ENCODE measurements around the gene NOVA1.

Gene NOVA1

DNA sequence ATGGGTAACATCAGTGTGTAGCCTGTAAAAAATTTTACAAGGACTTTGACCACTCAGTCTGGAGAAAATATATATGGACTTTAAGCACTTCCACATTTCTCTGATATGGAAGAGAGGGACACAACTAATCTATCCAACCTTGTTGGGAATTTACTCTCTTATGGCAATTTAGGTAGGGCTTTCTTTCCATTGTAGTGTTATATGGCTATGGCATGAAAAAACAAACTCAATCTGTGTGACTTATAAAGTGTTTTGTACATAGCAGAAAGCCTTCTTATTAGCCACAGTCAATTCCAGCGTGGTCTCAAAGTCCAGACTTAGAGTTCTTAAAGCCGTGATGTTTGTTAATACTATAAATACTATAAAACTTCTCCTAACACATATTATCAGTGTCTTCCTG, 98.3 kb downstream of the NOVA1 start:
- no peaks in the 10 kb centered on the region for H3K4me1 ChIP-seq (ENCODE audit: control insufficient read depth, insufficient read depth, low read length)
- no peak overlapping the region for H3K9ac ChIP-seq (ENCODE audit: low read length)
- H3K9me3 ChIP-seq (ENCODE audit: control insufficient read depth, low read length) = no peaks in the 10 kb centered on the region
- no peaks in the 10 kb centered on the region for H3K27me3 ChIP-seq (ENCODE audit: control insufficient read depth, insufficient read depth, low read length)
- H3K4me3 ChIP-seq (ENCODE audit: low read length) = no peak overlapping the region
- H3K36me3 ChIP-seq (ENCODE audit: control insufficient read depth, insufficient read depth, low read length) = no peaks in the 10 kb centered on the region

DNA sequence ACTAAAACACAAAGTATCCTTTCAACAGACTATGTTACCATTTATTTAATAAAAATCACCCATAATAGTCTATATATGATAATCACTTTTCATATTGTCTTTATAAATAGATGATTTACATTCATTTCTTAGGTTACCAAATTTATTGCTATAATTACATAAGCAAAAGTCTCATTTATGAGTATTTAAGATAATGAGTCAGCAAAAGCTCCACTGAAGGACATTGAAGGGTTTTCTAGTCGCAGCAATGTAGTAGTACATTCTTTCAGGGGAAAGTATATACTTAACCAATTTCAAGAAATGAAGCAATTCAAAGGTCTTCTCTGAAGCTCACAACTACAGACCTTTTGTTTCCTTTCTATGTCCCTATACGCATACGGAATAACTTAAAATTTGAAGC, 110.9 kb downstream of the NOVA1 start:
- Histone ChIP-seq H3K4me3 (ENCODE audit: low read length) (no peak overlapping the region), H3K9me3 (ENCODE audit: control insufficient read depth, low read length) (no peaks in the 10 kb centered on the region), H3K4me1 (ENCODE audit: control insufficient read depth, insufficient read depth, low read length) (no peaks in the 10 kb centered on the region), H3K27me3 (ENCODE audit: control insufficient read depth, insufficient read depth, low read length) (no peaks in the 10 kb centered on the region), H3K36me3 (ENCODE audit: control insufficient read depth, insufficient read depth, low read length) (no peaks in the 10 kb centered on the region), H3K9ac (ENCODE audit: low read length) (no peak overlapping the region)

DNA sequence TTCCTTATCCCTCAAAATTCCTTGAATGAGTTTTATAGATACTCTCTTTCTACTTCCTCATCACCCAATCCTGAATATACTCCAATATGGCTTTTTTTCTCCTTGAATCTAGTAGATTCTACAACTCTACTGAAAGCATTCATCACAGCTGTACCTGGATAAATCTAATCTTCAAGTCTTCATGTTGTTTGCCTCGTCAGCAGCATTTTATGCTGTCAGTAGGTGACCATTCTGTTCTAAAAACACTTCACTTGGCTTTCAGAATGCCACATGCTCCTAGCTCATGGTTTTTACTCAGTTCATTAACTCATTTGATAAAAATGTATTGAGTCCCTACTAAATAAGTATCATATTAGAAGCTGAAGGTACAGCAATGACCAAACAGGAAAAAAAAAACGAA, 113.3 kb downstream of the NOVA1 start:
- H3K36me3 ChIP-seq (ENCODE audit: control insufficient read depth, insufficient read depth, low read length) = no peaks in the 10 kb centered on the region
- no peak overlapping the region for H3K9ac ChIP-seq (ENCODE audit: low read length)
- no peaks in the 10 kb centered on the region for H3K27me3 ChIP-seq (ENCODE audit: control insufficient read depth, insufficient read depth, low read length)
- H3K9me3 ChIP-seq (ENCODE audit: control insufficient read depth, low read length) = no peaks in the 10 kb centered on the region
- no peaks in the 10 kb centered on the region for H3K4me1 ChIP-seq (ENCODE audit: control insufficient read depth, insufficient read depth, low read length)
- no peak overlapping the region for H3K4me3 ChIP-seq (ENCODE audit: low read length)

DNA sequence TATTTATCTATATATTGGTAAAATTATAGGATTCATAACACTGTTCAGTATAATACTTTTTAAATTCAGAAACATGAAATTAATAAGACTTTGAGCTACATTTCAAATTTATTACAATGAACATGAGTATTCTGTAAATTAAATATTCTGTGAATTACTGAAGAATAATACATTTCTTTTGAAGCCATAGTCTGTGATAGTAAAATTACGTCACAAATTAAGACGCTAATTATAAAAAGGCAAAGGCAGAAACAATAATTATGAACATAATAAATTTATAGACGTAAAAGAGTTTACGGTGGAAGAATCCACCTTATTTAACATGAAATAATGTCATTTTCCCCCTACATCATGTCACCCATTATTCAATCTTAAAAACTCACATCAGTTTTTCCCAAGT, 118.9 kb downstream of the NOVA1 start:
- H3K4me3 ChIP-seq (ENCODE audit: low read length) = no peak overlapping the region
- no peaks in the 10 kb centered on the region for H3K9me3 ChIP-seq (ENCODE audit: control insufficient read depth, low read length)
- no peaks in the 10 kb centered on the region for H3K4me1 ChIP-seq (ENCODE audit: control insufficient read depth, insufficient read depth, low read length)
- H3K27me3 ChIP-seq (ENCODE audit: control insufficient read depth, insufficient read depth, low read length) = no peaks in the 10 kb centered on the region
- H3K9ac ChIP-seq (ENCODE audit: low read length) = no peak overlapping the region
- no peaks in the 10 kb centered on the region for H3K36me3 ChIP-seq (ENCODE audit: control insufficient read depth, insufficient read depth, low read length)

DNA sequence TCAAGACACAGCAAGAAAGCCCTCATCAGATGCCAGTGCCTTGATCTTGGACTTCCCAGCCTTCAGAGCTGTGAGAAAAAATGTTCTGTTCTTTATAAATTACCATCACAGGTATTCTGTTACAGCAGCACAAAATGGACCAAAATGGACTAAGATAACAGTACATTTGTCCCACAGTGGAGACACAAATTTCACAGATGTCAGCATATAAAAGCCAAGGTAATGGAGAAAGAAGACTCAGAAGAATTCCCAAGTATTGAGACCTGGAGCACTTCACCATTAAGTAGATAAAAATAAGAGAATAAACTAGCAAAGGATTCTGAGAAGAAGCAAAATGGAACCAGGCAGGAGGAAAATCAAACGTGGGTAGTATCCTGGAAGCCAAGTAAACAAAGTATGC, 131.0 kb downstream of the NOVA1 start:
- H3K27me3 ChIP-seq (ENCODE audit: control insufficient read depth, insufficient read depth, low read length) = no peaks in the 10 kb centered on the region
- no peaks in the 10 kb centered on the region for H3K36me3 ChIP-seq (ENCODE audit: control insufficient read depth, insufficient read depth, low read length)
- H3K4me1 ChIP-seq (ENCODE audit: control insufficient read depth, insufficient read depth, low read length) = no peaks in the 10 kb centered on the region
- no peak overlapping the region for H3K9ac ChIP-seq (ENCODE audit: low read length)
- no peak overlapping the region for H3K4me3 ChIP-seq (ENCODE audit: low read length)
- H3K9me3 ChIP-seq (ENCODE audit: control insufficient read depth, low read length) = no peaks in the 10 kb centered on the region

DNA sequence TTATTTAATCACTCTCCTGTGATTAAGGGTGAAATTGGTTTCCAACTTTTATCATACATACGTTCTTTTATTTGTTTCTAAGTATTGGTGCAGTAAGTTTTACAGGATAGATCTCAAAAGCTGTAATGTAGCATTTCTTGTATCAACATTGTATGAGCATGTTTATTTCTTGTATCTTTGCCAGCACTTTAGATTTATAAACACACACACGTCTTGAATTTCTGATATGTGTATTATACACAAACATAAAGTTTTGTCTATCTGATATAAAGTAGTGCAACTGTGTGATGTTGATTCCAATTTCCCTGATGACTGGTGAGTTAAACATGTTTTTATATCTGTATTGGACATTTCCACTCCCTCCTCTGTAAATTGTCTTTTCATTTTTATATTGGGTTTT, 134.7 kb downstream of the NOVA1 start:
- H3K9ac ChIP-seq (ENCODE audit: low read length) = no peak overlapping the region
- H3K4me3 ChIP-seq (ENCODE audit: low read length) = no peak overlapping the region
- no peaks in the 10 kb centered on the region for H3K9me3 ChIP-seq (ENCODE audit: control insufficient read depth, low read length)
- H3K4me1 ChIP-seq (ENCODE audit: control insufficient read depth, insufficient read depth, low read length) = no peaks in the 10 kb centered on the region
- no peaks in the 10 kb centered on the region for H3K36me3 ChIP-seq (ENCODE audit: control insufficient read depth, insufficient read depth, low read length)
- H3K27me3 ChIP-seq (ENCODE audit: control insufficient read depth, insufficient read depth, low read length) = no peaks in the 10 kb centered on the region

DNA sequence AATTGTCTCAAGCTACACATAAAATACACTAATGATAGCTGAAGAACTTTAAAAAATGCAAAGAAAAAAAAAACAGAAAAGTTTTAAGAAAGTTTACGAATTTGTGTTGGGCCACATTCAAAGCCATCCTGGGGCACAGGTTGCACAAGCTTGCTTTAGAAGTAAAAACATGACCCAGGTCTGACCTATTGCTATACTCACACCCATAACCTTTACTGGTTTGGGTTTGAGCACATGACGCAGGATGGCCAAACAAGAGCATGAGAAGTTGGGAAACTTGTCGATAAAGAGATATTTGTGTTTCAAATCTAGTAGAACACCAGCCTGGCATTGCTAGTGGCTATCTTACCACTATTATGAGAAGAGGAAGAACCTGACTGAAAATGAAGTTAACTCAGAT, 143.7 kb downstream of the NOVA1 start:
- H3K4me1 ChIP-seq (ENCODE audit: control insufficient read depth, insufficient read depth, low read length) = no peaks in the 10 kb centered on the region
- H3K9ac ChIP-seq (ENCODE audit: low read length) = no peak overlapping the region
- H3K36me3 ChIP-seq (ENCODE audit: control insufficient read depth, insufficient read depth, low read length) = no peaks in the 10 kb centered on the region
- H3K27me3 ChIP-seq (ENCODE audit: control insufficient read depth, insufficient read depth, low read length) = no peaks in the 10 kb centered on the region
- no peaks in the 10 kb centered on the region for H3K9me3 ChIP-seq (ENCODE audit: control insufficient read depth, low read length)
- no peak overlapping the region for H3K4me3 ChIP-seq (ENCODE audit: low read length)

DNA sequence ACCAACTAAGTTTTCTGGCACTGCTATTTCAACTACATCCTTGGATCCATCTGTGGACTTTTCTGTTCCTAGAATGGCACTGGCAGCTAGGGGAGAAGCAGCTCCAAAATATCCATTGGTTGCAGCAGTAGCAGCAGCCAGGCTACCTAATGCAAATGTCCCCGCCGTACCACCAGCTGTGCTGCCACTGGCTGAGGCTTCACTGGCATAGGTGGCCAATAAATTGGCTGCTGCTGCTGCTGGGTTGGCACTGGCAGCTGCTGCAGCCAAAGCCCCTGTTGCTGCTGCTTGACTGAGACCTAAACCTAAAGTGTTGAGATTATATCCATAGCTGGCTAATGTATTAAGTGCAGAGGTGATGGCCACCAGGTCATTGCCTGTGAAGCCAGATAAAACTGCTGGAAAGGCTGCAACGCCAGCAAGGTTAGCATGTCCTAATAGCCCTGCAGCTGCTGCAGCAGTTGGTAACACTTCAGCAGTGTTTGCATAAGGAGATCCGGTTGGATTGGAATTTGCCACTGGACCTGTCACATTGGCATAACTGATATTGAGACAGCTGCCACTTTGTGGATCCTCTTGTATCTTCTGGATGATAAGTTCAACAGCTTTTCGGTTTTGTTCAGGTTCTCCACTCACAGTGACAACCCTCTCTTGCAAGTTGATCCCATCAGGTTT, 149.5 kb downstream of the NOVA1 start:
- H3K9me3 ChIP-seq (ENCODE audit: control insufficient read depth, low read length) = no peaks in the 10 kb centered on the region
- no peaks in the 10 kb centered on the region for H3K27me3 ChIP-seq (ENCODE audit: control insufficient read depth, insufficient read depth, low read length)
- no peak overlapping the region for H3K4me3 ChIP-seq (ENCODE audit: low read length)
- H3K4me1 ChIP-seq (ENCODE audit: control insufficient read depth, insufficient read depth, low read length) = no peaks in the 10 kb centered on the region
- no peak overlapping the region for H3K9ac ChIP-seq (ENCODE audit: low read length)
- H3K36me3 ChIP-seq (ENCODE audit: control insufficient read depth, insufficient read depth, low read length) = no peaks in the 10 kb centered on the region

DNA sequence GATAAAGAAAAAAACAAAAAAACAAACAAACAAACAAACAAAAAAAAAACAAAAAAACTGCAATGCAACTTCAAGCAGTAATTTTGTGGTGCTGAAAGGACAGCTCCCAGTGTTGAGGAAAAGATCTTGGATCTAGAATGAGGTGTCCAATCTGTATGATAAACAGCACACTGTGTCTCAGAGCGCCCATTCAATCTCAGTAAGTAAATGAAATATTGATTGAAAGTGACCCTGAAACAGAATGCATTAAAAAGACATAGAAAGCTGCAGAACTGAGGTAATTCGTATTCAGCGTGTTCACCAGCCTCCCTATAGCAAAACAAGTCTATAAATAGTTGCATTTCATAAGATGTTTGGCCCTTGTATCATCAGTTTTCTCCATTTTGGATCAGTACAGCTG, 153.0 kb downstream of the NOVA1 start:
- Histone ChIP-seq H3K9ac (ENCODE audit: low read length) (no peak overlapping the region), H3K9me3 (ENCODE audit: control insufficient read depth, low read length) (no peaks in the 10 kb centered on the region), H3K4me3 (ENCODE audit: low read length) (no peak overlapping the region), H3K36me3 (ENCODE audit: control insufficient read depth, insufficient read depth, low read length) (no peaks in the 10 kb centered on the region), H3K27me3 (ENCODE audit: control insufficient read depth, insufficient read depth, low read length) (no peaks in the 10 kb centered on the region), H3K4me1 (ENCODE audit: control insufficient read depth, insufficient read depth, low read length) (no peaks in the 10 kb centered on the region)

DNA sequence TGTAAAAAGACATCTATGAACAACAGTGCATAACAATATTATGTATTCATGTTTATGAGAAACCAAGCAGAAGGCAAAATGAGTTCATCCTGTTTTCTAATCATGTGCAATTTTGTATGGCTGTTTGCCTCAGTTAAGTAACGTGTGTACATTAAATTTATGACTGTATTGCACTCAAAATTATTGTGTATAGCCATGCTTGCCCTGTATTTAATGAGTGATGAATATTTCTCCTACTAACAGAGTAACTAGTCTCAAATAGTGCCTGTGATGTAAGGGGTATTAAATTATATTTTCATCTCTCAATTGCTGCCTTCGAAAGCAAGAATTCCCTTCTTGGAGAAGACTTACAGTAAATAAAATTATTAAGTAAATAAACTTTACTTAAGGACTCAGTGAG, 154.2 kb downstream of the NOVA1 start:
- Histone ChIP-seq H3K36me3 (ENCODE audit: control insufficient read depth, insufficient read depth, low read length) (no peaks in the 10 kb centered on the region), H3K4me1 (ENCODE audit: control insufficient read depth, insufficient read depth, low read length) (no peaks in the 10 kb centered on the region), H3K4me3 (ENCODE audit: low read length) (no peak overlapping the region), H3K9ac (ENCODE audit: low read length) (no peak overlapping the region), H3K27me3 (ENCODE audit: control insufficient read depth, insufficient read depth, low read length) (no peaks in the 10 kb centered on the region), H3K9me3 (ENCODE audit: control insufficient read depth, low read length) (no peaks in the 10 kb centered on the region)

DNA sequence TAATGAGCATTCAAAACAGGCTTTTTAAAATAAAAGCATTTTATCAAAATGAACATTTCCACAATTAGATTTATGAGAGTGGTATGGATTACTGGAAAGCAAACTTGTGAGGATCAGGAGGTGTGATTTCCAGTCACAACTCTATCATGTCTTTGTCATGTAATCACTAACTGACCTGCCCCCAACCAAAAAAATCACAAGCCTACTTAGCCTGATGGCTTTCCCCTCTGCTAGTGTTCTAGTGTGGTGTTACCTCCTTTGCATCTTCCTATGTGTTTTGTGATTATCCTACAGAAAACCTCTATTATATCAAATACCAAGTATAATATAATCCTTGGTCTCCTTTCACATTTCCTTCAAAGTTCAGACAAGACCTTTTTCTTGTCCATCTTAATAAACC, 168.6 kb downstream of the NOVA1 start:
- H3K4me3 ChIP-seq (ENCODE audit: low read length) = no peak overlapping the region
- no peaks in the 10 kb centered on the region for H3K36me3 ChIP-seq (ENCODE audit: control insufficient read depth, insufficient read depth, low read length)
- H3K27me3 ChIP-seq (ENCODE audit: control insufficient read depth, insufficient read depth, low read length) = no peaks in the 10 kb centered on the region
- H3K4me1 ChIP-seq (ENCODE audit: control insufficient read depth, insufficient read depth, low read length) = no peaks in the 10 kb centered on the region
- no peaks in the 10 kb centered on the region for H3K9me3 ChIP-seq (ENCODE audit: control insufficient read depth, low read length)
- no peak overlapping the region for H3K9ac ChIP-seq (ENCODE audit: low read length)

DNA sequence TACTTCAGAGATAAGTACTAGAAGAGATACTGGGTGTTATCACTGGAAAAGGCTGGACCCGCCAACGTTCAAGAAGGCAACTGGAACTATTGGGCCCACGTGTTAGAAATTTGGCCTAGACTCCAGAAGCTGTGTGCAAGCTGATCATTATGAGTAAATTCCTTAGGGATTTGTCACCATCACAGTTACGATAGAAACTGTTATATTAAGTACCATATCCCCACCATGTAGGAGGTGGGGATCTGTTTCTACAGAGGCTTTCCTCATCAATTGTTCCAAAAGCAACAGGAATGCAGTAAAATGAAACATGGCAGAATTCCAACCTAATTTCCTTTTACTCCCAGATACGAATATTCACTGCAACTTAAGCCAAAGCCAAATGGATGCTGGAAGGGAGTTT, 170.7 kb downstream of the NOVA1 start:
- Histone ChIP-seq H3K36me3 (ENCODE audit: control insufficient read depth, insufficient read depth, low read length) (no peaks in the 10 kb centered on the region), H3K27me3 (ENCODE audit: control insufficient read depth, insufficient read depth, low read length) (no peaks in the 10 kb centered on the region)

DNA sequence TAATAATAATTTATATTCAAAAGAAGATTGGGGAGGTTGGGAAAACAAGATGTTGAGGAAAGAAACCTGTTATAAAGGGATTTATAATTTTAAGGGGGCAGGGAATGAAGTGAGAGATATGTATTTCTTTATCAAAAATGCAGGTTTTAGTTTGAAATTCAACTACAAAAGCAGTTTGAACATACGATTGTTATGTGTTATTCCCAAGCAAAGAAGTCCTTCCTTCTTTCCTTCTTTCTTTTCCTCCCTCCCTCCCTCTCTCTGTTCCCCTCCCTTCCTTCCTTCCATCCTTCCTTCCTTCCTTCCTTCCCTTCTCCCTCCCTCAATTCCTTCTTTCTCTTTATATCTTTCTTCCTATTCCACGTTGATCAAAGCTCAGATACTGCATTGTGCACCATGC, 173.3 kb downstream of the NOVA1 start:
- no peaks in the 10 kb centered on the region for H3K9me3 ChIP-seq (ENCODE audit: control insufficient read depth, low read length)
- no peaks in the 10 kb centered on the region for H3K27me3 ChIP-seq (ENCODE audit: control insufficient read depth, insufficient read depth, low read length)
- no peaks in the 10 kb centered on the region for H3K36me3 ChIP-seq (ENCODE audit: control insufficient read depth, insufficient read depth, low read length)
- H3K4me3 ChIP-seq (ENCODE audit: low read length) = no peak overlapping the region
- no peak overlapping the region for H3K9ac ChIP-seq (ENCODE audit: low read length)
- no peaks in the 10 kb centered on the region for H3K4me1 ChIP-seq (ENCODE audit: control insufficient read depth, insufficient read depth, low read length)

More for the DNA sequence above, 170.7 kb downstream of the NOVA1 start:
- Histone ChIP-seq H3K4me1 (ENCODE audit: control insufficient read depth, insufficient read depth, low read length) (no peaks in the 10 kb centered on the region), H3K4me3 (ENCODE audit: low read length) (no peak overlapping the region), H3K9ac (ENCODE audit: low read length) (no peak overlapping the region), H3K9me3 (ENCODE audit: control insufficient read depth, low read length) (no peaks in the 10 kb centered on the region)
